Measurements from ENCODE around the gene ARF1.

Gene ARF1

DNA sequence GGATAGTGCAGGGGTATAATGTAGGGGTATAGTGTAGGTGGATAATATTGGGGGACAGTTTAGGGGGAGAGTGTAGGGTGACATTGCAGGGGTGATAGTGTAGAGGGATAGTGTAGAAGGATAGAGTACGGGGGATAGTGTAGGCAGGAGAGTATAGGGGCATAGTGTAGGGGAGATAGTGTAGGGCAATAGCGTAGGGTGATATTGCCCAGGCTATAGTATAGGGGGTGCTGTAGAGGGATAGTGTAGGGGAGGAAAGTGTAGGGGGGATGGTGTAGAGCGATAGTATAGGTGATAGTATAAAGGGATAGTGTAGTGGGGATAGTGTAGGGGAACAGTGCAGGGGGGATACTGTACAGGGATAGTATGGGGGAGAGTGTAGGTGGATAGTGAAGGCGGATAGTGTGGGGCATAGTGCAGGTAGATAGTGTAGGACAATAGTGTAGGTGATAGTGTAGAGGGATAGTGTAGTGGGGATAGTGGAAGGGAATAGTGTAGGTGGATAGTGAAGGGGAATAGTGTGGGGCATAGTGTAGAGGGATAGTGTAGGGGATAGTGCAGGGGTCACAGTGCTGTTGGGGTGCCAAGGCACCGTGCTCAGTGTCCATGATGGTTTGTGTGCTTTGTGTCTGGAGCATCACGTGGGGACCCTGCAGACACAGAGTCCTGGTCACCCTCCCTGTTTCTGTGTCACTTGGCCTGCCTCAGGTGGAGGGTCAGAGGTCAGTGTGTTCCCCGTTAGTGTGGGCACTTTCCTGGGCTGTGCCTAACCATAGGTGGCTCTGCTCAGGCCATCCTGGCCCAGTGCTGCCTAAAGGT lies 10.5 kb upstream of the ARF1 start:
- no peak for DNase-seq

- DNase-seq = no peak
Observed at GRCh38 chr1:228072658-228073043, 9.9 kb upstream of the ARF1 start.

GRCh38 chr1:228073061-228073856 lies 9.2 kb upstream of the ARF1 start:
- DNase-seq = no peak

DNA sequence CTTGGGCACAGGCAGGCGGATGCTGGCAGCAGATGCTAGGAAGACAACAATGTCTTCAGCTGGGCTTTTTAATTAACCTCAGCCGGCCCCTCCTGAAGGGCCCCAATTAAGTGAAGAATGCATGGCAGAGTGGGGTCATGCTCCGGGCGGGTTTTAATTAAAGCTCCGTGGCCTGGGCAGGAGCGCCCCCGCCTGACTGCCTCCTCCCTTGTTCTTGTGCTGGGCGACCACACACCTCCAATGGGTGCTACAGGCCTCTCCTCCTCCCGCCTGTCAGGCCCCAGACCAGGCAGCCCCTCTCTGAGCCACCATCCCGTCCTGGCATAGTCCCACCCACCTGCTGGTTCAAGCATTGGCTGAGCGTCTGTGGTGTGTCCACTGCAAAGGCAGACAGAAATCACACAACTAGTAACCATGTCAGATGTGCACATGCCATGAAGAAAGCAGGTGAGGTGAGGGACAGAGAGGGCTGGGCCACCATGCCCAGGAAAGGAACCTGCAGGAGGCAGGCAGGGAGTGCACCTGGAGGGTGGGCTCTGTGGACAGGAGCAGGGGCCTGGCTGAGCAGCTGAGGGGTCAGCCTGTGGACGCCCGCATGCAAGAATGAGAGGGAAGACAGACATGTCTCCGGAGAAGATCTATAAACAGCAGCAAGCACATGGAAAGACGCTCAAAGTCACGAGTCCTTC lies 8.5 kb upstream of the ARF1 start:
- no peak for DNase-seq

DNA sequence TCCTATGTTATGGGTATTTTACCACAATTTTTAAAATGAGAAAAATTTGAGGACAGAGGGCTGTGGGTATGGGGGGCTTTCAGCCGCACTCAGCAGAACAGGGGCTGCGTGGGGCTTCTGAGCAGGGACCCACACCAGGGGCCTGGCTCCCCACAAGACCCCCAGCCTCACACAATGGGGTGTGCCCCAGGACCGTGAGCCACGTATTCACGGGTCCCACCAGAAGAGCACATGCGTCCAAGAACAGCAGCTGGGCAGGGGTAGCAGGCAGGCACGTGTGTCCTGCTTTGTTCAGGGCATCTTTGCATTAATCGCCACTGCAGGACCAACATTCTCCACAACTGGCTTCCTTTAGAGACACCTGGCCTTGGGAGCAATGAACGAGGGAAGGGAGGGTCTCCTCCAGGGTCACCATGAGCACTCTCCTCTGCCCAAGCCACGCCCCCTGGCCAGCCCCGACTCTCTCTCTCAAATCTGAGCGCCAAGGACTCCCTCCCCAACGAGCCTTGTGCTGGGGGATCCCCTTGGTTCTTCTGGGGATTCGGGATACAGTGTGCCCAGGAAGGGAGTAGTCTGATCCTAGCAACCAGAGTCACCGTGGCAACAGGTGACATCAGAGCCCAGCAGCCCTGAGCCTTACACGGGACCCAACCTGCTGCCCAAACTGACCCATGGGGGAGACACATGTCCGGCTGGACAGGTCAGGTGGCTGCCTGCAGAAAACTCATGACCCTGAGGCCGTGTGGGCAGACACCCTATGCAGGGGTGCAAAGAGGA lies 7.4 kb upstream of the ARF1 start:
- no peak for DNase-seq

DNA sequence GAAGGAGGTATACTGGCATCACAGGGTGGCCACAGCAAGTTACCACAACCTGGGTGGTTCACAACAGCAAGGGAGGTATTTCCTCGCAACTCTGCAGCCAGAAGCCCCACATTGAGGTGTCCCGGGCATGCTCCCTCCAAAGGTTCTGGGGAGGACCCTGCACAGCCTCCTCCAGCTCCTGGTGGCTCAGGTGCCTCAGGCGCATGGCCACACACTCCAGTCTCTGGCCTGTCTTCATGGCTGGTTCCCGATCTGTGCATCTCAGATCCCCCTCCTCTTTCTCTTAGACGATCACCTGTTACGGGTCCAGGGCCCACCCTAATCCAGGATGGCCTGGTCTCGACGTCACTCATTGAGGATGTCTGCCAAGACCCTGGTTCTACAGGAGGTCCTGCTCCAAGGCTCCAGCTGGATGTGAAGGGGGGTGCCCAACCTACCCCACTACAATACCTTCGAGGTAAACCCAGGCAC lies 6.7 kb upstream of the ARF1 start:
- DNase-seq = no peak

DNA sequence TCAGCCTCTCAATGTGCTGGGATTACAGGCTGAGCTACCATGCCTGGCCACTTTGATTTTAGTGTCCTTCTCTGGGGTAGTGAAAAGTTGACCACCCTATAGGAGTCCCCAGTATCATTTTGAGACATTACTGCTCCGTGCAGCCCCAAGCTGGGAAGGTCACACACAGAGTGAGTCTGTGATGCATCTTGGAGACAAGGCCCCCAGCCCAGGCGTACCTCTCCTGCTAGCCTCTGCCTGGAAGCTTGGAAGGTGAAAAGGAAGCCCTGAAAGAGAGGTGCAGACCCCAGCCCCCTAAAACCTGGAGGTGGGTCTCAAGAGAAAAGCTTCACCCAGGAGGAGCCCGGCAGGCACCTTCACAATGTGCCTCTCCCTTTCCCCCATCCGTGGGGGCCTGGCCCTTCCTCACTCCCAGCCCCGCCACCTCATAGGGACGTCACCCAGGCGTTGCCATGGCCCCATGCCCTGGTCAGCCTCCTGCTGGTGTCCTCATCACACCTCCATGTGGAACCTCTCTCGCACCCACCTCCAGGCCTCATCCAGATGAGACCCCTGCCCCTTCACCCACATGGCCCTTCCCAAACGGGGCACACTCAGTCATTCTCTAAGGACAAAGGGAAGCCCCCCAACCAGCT lies 5.6 kb upstream of the ARF1 start:
- no peak for DNase-seq

GRCh38 chr1:228077565-228078330 lies 4.8 kb upstream of the ARF1 start:
- DNase-seq = no peak

- no peak for DNase-seq
Observed at GRCh38 chr1:228079013-228079412, 3.5 kb upstream of the ARF1 start.

DNA sequence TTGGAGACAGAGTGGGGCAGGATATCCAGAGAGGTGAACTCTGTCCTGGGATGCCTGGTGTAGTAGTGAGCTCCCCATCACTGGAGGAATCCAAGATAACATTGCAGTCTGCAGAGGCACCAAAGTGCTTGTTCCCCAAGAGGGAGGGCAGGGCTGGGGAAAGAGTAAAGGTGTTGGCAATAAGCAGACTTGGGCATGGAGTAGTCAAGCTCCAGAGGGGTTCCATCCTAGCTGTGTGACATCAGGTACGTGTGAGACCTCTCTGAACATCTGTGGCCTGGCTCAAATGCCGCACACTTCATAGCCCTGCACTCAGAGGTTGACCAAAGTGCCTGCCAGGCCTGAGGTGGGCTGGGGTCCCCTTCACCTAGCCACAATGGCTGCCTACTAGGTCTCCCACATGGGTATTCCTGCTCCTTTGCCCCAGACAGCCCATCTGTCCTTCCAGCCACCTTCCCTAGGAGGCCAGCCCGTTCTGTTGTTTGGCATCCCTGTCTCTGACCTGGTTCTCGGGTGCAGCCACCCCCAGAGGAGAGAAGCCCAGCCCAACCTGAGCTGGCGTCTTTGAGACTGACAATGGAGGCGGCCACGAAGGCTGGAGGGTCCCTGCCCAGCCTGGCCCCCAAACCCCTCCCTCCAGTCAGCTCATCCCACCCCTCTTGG lies 2.8 kb upstream of the ARF1 start:
- DNase-seq = no peak

- no peak for DNase-seq
Observed at GRCh38 chr1:228081144-228081543, 1.4 kb upstream of the ARF1 start.

DNA sequence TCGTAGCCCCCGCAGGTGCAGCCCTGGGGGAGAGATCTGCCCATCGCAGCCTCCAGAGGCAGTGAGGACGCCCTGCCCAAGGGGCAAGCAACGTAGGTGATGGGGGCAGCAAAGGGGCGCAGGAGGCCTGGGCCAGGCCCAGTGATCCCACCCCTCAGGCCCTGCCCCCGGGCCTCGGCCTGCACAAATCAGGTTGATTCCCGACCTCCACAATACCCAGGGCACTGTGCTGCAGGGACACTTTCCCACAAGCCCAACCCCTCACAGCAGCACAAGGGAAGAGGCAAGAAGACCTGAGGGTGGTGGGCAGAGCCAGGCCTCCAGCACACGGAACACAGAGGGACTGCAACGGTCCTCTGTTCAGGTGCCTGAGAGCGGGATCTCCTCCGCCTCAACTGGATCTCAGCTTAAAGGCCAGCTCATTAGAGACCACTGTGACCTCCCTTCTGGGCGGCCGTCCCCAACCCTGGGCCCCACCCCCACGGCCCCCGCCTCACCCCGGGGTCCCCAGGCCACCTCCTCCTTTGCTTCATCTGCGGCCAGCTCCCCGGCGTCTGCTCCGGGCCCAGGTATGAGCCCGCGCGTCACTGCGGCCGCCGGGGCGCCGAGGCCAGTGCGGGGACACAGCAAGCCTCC lies 812 bp upstream of the ARF1 start:
- no peak for DNase-seq

- DNase-seq = no peak
Observed at GRCh38 chr1:228082918-228083870, 686 bp downstream of the ARF1 start.

GRCh38 chr1:228083871-228084278 lies 1.4 kb downstream of the ARF1 start:
- no peak for DNase-seq

DNA sequence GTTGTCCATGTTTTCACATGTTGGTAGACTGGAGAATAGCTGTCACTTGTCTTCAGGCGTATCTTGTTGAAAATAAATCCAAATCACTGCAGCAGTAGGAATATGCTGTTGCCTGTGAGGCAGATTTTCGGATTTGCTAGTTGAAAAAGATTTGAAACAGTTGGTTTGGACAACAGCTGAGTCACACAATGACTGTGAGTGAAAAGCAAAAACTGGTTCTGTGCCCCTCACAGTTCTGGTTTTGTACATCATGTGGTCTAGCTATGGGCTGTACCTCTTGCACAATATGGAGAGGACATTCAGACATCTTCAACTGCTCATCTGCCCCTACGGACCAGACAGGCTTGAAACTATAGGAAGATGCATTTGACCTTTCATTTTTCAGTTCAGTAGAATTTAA lies 1.8 kb downstream of the ARF1 start:
- no peak for DNase-seq

GRCh38 chr1:228084797-228085196 lies 2.3 kb downstream of the ARF1 start:
- no peak for DNase-seq

DNA sequence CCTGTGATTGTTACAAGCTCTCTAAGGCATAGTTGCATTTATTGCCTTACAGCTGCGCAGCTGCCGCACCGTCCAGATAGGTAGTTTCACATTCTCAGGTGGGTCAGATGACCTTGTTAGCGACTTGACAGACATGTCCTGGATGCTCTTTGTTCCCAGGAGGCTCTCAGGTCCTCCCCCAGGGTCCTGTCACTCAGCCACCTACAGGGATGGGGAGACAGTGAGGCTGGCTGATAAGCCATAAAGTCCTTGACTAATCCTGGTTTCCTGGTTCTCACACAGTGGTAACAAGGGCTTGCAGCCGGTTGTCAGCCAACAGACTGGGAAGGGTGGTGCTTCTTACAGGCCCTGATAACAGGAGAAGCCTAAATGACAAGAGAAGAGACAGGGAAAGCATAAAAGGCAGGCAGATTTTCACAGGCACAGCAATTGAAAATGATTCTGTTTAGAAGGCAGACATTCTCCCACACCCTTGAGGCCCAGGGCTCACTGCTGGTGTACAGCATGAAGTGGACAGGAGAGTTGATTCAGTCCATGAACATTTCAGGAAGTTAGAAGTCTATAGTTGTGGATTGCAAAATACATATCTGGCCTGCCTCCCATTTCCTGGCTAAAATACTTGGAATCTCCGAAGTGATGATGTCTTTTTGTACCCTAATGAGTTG lies 2.9 kb downstream of the ARF1 start:
- DNase-seq = no peak

DNA sequence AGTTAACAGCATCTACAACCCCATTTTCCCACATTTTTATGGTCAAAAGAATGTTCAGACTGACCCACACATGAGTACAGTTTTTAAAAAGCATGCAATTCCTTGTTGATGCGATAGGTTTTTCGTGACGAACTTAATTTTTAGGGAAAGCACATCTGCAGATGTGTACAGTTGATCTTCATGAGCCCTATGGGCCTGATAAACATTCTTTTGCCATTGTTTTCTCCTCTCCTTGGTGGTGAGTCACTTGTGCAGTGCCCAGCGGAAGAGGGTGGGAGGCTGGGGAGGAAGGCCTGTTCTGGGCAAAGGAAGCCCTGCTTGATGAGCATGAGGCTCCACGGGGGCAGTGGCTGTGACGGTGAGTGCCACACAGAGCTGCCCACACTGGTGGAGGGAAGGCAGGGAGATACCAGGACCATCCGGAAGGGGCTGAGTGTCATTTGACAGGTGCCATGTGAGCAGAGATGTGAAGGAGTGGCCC lies 5.3 kb downstream of the ARF1 start:
- DNase-seq = no peak
